OCI-LY1 (cell line): ENCODE measurements around the gene TOMM6.

Experiments used
- H2AFZ ChIP-seq: fragments of 200-600 bp; sonication (generic), shearing (Covaris generic); 2 replicates; pipeline ENCODE4 v1.6.0; 2014; ENCODE audit warnings: antibody characterized with exemption, mild to moderate bottlenecking, low read length
- H3F3A ChIP-seq: fragments of 200-600 bp; sonication (generic), shearing (Covaris generic); 2 replicates; pipeline ENCODE4 v1.6.0; 2014; ENCODE audit warnings: mild to moderate bottlenecking, antibody characterized with exemption, low read length, moderate library complexity; ENCODE audit not compliant: insufficient read depth
- H3K27ac ChIP-seq: fragments of 200-600 bp; sonication (generic); 2 replicates; pipeline ENCODE4 v1.5.1; 2014; ENCODE audit warnings: low read length, mixed run types, mild to moderate bottlenecking, low read depth; ENCODE audit not compliant: poor library complexity, severe bottlenecking
- H3K27me3 ChIP-seq: fragments of 200-600 bp; sonication (generic); 2 replicates; pipeline ENCODE4 v1.6.0; 2014; ENCODE audit warnings: antibody characterized with exemption, mild to moderate bottlenecking, low read length, moderate library complexity; ENCODE audit not compliant: insufficient read depth
- H3K36me3 ChIP-seq: fragments of 200-600 bp; sonication (generic); 2 replicates; pipeline ENCODE4 v1.6.1; 2014; ENCODE audit warnings: mild to moderate bottlenecking, antibody characterized with exemption, low read length, moderate library complexity, mixed read lengths; ENCODE audit not compliant: insufficient read depth
- H3K4me1 ChIP-seq: fragments of 200-600 bp; sonication (generic); 2 replicates; pipeline ENCODE4 v1.5.1; 2014; ENCODE audit warnings: mild to moderate bottlenecking, low read length, moderate library complexity; ENCODE audit not compliant: insufficient read depth, severe bottlenecking
- H3K4me2 ChIP-seq: fragments of 200-600 bp; sonication (generic), shearing (Covaris generic); 2 replicates; pipeline ENCODE4 v1.6.1; 2014; ENCODE audit warnings: low read length
- H3K4me3 ChIP-seq: fragments of 200-600 bp; sonication (generic); 2 replicates; pipeline ENCODE4 v1.5.1; 2014; ENCODE audit warnings: low read length, low read depth, mild to moderate bottlenecking, mixed read lengths; ENCODE audit not compliant: poor library complexity, severe bottlenecking
- H3K79me2 ChIP-seq: fragments of 200-600 bp; shearing (Covaris generic); 2 replicates; pipeline ENCODE4 v1.6.1; 2016; ENCODE audit warnings: mixed run types, low read length, mixed read lengths; ENCODE audit not compliant: insufficient read depth
- H3K9ac ChIP-seq: fragments of 200-600 bp; sonication (generic), shearing (Covaris generic); 2 replicates; pipeline ENCODE4 v1.6.1; 2014; ENCODE audit warnings: mild to moderate bottlenecking, low read length, mixed read lengths
- H3K9me2 ChIP-seq: fragments of 200-600 bp; sonication (generic), shearing (Covaris generic); 2 replicates; pipeline ENCODE4 v1.6.1; 2014; ENCODE audit warnings: low read depth, mild to moderate bottlenecking, low read length, mixed read lengths
- H3K9me3 ChIP-seq: fragments of 200-600 bp; shearing (Covaris generic); 2 replicates; pipeline ENCODE4 v1.6.1; 2014; ENCODE audit warnings: low read length, mixed read lengths
- H4K20me1 ChIP-seq: fragments of 200-600 bp; sonication (generic), shearing (Covaris generic); 2 replicates; pipeline ENCODE4 v1.6.0; 2016; ENCODE audit warnings: mild to moderate bottlenecking, low read length; ENCODE audit not compliant: insufficient read depth
- CTCF ChIP-seq: fragments of 200-600 bp; sonication (generic), shearing (Covaris generic); IDR thresholded peaks from 2 replicates; pipeline ENCODE4 v1.5.1; 2017; ENCODE audit warnings: mild to moderate bottlenecking, antibody characterized with exemption, low read length, moderate library complexity, mixed read lengths
- EZH2 ChIP-seq: fragments of 200-600 bp; sonication (generic), shearing (Covaris generic); IDR thresholded peaks from 2 replicates; pipeline ENCODE4 v1.8.0; 2017; ENCODE audit warnings: borderline replicate concordance, mixed run types, mild to moderate bottlenecking, antibody characterized with exemption, low read length, moderate library complexity, mixed read lengths

Gene TOMM6

GRCh38 chr6:41783106-41783780 lies 4.3 kb upstream of the TOMM6 start:
- H3K79me2 ChIP-seq: peaks cover 5% of the 10 kb centered on the region
- no peak overlapping the region for H2AFZ ChIP-seq
- no peaks in the 10 kb centered on the region for H3F3A ChIP-seq
- TF ChIP-seq EZH2 (no peak), CTCF (no peak)
- H4K20me1 ChIP-seq: no peaks in the 10 kb centered on the region
- H3K9me2 ChIP-seq: no peaks in the 10 kb centered on the region
- H3K4me3 ChIP-seq: no peak overlapping the region
- H3K9ac ChIP-seq: no peak overlapping the region
- no peaks in the 10 kb centered on the region for H3K36me3 ChIP-seq
- no peak overlapping the region for H3K27ac ChIP-seq
- H3K4me1 ChIP-seq: peaks cover 20% of the 10 kb centered on the region
- H3K4me2 ChIP-seq: no peak overlapping the region
- no peaks in the 10 kb centered on the region for H3K9me3 ChIP-seq
- 0 out of 2 replicates have a peak, but pooled peaks cover 5% of the 10 kb centered on the region for H3K27me3 ChIP-seq

GRCh38 chr6:41784581-41785171 lies 2.8 kb upstream of the TOMM6 start:
- Histone ChIP-seq H3K4me1 (peaks cover 23% of the 10 kb centered on the region), H3K27me3 (0 out of 2 replicates have a peak, but pooled peaks cover 5% of the 10 kb centered on the region), H3F3A (no peaks in the 10 kb centered on the region), H4K20me1 (no peaks in the 10 kb centered on the region), H3K36me3 (peaks cover 8% of the 10 kb centered on the region), H3K4me2 (no peak overlapping the region), H3K9me2 (no peaks in the 10 kb centered on the region), H3K9ac (no peak overlapping the region), H2AFZ (no peak overlapping the region), H3K4me3 (no peak overlapping the region), H3K27ac (no peak overlapping the region), H3K79me2 (peaks cover 7% of the 10 kb centered on the region), H3K9me3 (no peaks in the 10 kb centered on the region)
- no peak for TF ChIP-seq CTCF
- no peak for TF ChIP-seq EZH2

GRCh38 chr6:41785254-41785653 lies 2.2 kb upstream of the TOMM6 start:
- Histone ChIP-seq H4K20me1 (no peaks in the 10 kb centered on the region), H2AFZ (no peak overlapping the region), H3K4me2 (no peak overlapping the region), H3K9me2 (no peaks in the 10 kb centered on the region), H3K36me3 (peaks cover 14% of the 10 kb centered on the region), H3K9ac (no peak overlapping the region), H3K27me3 (0 out of 2 replicates have a peak, but pooled peaks cover 5% of the 10 kb centered on the region), H3K79me2 (peaks cover 10% of the 10 kb centered on the region), H3K27ac (no peak overlapping the region), H3F3A (no peaks in the 10 kb centered on the region), H3K9me3 (no peaks in the 10 kb centered on the region), H3K4me3 (no peak overlapping the region), H3K4me1 (peaks cover 23% of the 10 kb centered on the region)
- TF ChIP-seq CTCF (no peak), EZH2 (no peak)
